ENCODE measurements around the gene KCNN3.

KCNN3 gene

GRCh38 chr1:154888757-154889156 is 18.7 kb upstream of the KCNN3 start:
- no peak overlapping the region for H3K27ac ChIP-seq
- TF ChIP-seq CTCF (IDR thresholded peaks at IDR 0.05), result no peak
- DNase-seq (ENCODE audit: low spot score), result no peak
- H3K4me3 ChIP-seq, result no peak overlapping the region

GRCh38 chr1:154886281-154887015 is 16.4 kb upstream of the KCNN3 start:
- TF ChIP-seq CTCF (IDR thresholded peaks at IDR 0.05), result no peak
- no peak overlapping the region for H3K27ac ChIP-seq
- no peak overlapping the region for H3K4me3 ChIP-seq
- DNase-seq (ENCODE audit: low spot score), result no peak

GRCh38 chr1:154884869-154885701 is 15.0 kb upstream of the KCNN3 start:
- no peak overlapping the region for H3K27ac ChIP-seq
- no peak for TF ChIP-seq CTCF (IDR thresholded peaks at IDR 0.05)

GRCh38 chr1:154883919-154884868 is 14.1 kb upstream of the KCNN3 start:
- Histone ChIP-seq H3K4me3 (no peak overlapping the region), H3K27ac (no peak overlapping the region)
- DNase-seq (ENCODE audit: low spot score), result no peak
- TF ChIP-seq CTCF (IDR thresholded peaks at IDR 0.05), result no peak

More at GRCh38 chr1:154884869-154885701, 15.0 kb upstream of the KCNN3 start:
- DNase-seq (ENCODE audit: low spot score), result no peak
- no peak overlapping the region for H3K4me3 ChIP-seq

GRCh38 chr1:154881820-154882535 is 11.9 kb upstream of the KCNN3 start:
- Histone ChIP-seq H3K4me3 (no peak overlapping the region), H3K27ac (no peak overlapping the region)
- no peak for TF ChIP-seq CTCF (IDR thresholded peaks at IDR 0.05)
- no peak for DNase-seq (ENCODE audit: low spot score)

GRCh38 chr1:154880671-154881070 is 10.6 kb upstream of the KCNN3 start:
- H3K27ac ChIP-seq, result no peak overlapping the region
- DNase-seq (ENCODE audit: low spot score), result no peak
- H3K4me3 ChIP-seq, result no peak overlapping the region
- no peak for TF ChIP-seq CTCF (IDR thresholded peaks at IDR 0.05)
